GM12891 (cell line): ENCODE data around the gene TMEM106C.

Source experiments
- PAX5 ChIP-seq: IDR thresholded peaks from 2 replicates; pipeline ENCODE4 v1.6.1; 2011; ENCODE audit warnings: low read length, moderate library complexity, mild to moderate bottlenecking; ENCODE audit not compliant: insufficient read depth, severe bottlenecking
- POLR2A ChIP-seq: IDR thresholded peaks from 2 replicates; pipeline ENCODE4 v1.6.1; 2011; ENCODE audit warnings: low read depth, low read length, control low read depth
- POLR2AphosphoS5 ChIP-seq: IDR thresholded peaks from 2 replicates; pipeline ENCODE4 v1.6.1; 2011; ENCODE audit warnings: low read depth, low read length, control low read depth
- SPI1 ChIP-seq: IDR thresholded peaks from 2 replicates; pipeline ENCODE4 v1.6.1; 2011; ENCODE audit warnings: low read depth, low read length, control low read depth
- TAF1 ChIP-seq: IDR thresholded peaks from 2 replicates; pipeline ENCODE4 v1.6.1; 2011; ENCODE audit warnings: low read depth, low read length, control low read depth

- TF ChIP-seq POLR2AphosphoS5 (no peak), PAX5 (no peak), POLR2A (no peak), TAF1 (no peak), SPI1 (no peak)
Measured at GRCh38 chr12:47980197-47980596, 16.8 kb downstream of the TMEM106C start.
